ENCODE measurements around the gene BORCS6. TPM values are rescaled to one million over a fixed set of nuclear protein-coding genes. Genes with fewer than 3 reads are reported as not detected.

The BORCS6 gene
- total RNA-seq, 1 experiment from 2014 or later = 7.3 TPM

DNA sequence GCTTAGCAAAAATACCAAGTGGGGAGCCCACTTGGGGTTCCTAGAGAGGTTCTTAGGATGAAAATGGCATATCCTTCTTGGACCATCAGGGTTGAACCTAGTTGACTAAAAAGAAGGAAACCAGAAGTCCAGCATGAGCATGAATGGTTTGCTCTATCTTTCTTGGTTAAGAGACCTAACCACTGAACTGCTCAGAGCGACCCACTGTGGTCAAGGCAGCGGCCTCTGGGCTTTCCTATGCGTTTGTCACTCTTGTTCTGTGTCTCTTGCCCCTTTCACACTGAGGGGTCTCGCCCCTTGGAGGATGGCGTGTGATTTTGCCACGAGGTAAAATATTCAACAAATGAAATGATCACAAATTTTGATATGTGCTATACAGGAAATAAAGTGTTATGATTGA lies 526 bp upstream of the BORCS6 start:
- Histone ChIP-seq H3K79me2 (ENCODE audit: low read length) (peaks cover 16% of the 10 kb centered on the region), H3K9ac (ENCODE audit: low read length) (no peak overlapping the region), H2AFZ (ENCODE audit: low read length) (peak overlapping the region; percentile 78), H3K4me2 (ENCODE audit: low read length) (peak overlapping the region; percentile 80), H3K27ac (ENCODE audit: low read length) (no peak overlapping the region), H3F3A (ENCODE audit: low read length, unreplicated experiment) (no peaks in the 10 kb centered on the region), H3K9me2 (replicated peaks; ENCODE audit: low read length) (no peaks in the 10 kb centered on the region), H3K27me3 (ENCODE audit: low read length) (no peaks in the 10 kb centered on the region), H3K4me1 (ENCODE audit: insufficient read depth, low read length) (peaks cover 19% of the 10 kb centered on the region), H3K36me3 (ENCODE audit: low read depth, low read length) (no peaks in the 10 kb centered on the region), H3K9me3 (ENCODE audit: low read length) (no peaks in the 10 kb centered on the region), H4K20me1 (ENCODE audit: low read length) (no peaks in the 10 kb centered on the region), H3K4me3 (ENCODE audit: low read length) (peak overlapping the region; percentile 58)
- ATAC-seq = no peak
- ChIA-PET POLR2A (ENCODE audit: unreplicated experiment) (interaction anchor here (0.6 to 1.1 kb wide), 4 partner anchors 9 to 335 kb away, joined by 3 to 17 read pairs (median 8); no protein-coding TSS in a partner anchor), CTCF (no interaction called here)
- DNase-seq = no peak
- BruUV-seq (replicated peaks) = no TSS peak
- intact Hi-C loops (cut with micrococcal nuclease) = no loop called here
- TF ChIP-seq, protein P1, sequence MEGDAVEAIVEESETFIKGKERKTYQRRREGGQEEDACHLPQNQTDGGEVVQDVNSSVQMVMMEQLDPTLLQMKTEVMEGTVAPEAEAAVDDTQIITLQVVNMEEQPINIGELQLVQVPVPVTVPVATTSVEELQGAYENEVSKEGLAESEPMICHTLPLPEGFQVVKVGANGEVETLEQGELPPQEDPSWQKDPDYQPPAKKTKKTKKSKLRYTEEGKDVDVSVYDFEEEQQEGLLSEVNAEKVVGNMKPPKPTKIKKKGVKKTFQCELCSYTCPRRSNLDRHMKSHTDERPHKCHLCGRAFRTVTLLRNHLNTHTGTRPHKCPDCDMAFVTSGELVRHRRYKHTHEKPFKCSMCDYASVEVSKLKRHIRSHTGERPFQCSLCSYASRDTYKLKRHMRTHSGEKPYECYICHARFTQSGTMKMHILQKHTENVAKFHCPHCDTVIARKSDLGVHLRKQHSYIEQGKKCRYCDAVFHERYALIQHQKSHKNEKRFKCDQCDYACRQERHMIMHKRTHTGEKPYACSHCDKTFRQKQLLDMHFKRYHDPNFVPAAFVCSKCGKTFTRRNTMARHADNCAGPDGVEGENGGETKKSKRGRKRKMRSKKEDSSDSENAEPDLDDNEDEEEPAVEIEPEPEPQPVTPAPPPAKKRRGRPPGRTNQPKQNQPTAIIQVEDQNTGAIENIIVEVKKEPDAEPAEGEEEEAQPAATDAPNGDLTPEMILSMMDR (conservative IDR thresholded peaks at IDR 0.05; ENCODE audit: low read depth, low read length) = no peak
- TF ChIP-seq EZH2phosphoT487 (IDR thresholded peaks at IDR 0.05; ENCODE audit: borderline replicate concordance, low read length) (no peak), EZH2 (IDR thresholded peaks at IDR 0.05; ENCODE audit: low read length, unreplicated experiment) (no peak)

DNA sequence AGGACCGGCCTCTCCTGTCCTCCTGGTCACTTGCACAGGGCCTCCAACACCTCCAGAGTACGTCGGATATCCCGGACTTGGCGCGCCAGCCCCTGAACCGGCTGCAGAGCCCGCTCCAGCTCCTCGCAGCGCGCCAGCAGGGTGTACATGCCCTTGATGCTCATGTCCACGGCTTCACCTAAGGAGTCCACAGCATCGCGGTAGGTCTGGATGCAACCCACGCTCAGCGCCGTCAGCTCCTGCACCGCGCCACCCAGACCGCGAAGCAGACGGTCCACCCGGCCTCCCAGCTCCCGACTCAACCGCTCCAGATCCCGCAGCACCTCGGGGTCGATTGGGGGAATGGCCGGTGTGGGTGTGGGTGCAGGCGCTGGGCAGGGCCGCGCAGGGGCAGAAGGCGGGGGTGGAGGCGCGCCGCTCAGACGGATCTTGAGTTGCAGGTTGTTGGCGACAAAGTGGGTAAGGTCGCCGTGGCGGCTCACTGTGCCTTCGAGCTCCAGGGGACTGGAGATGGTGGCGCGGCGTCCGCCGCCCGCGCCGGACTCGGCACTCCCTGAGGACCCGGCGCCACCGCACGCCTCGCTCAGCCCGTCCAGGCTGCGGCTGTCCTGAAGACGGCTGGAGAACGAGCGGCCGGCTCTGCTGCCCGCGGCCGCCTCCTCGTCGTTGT lies 804 bp downstream of the BORCS6 start:
- H3K79me2 ChIP-seq (ENCODE audit: low read length) = peaks cover 16% of the 10 kb centered on the region
- CTCF ChIA-PET = no interaction called here

DNA sequence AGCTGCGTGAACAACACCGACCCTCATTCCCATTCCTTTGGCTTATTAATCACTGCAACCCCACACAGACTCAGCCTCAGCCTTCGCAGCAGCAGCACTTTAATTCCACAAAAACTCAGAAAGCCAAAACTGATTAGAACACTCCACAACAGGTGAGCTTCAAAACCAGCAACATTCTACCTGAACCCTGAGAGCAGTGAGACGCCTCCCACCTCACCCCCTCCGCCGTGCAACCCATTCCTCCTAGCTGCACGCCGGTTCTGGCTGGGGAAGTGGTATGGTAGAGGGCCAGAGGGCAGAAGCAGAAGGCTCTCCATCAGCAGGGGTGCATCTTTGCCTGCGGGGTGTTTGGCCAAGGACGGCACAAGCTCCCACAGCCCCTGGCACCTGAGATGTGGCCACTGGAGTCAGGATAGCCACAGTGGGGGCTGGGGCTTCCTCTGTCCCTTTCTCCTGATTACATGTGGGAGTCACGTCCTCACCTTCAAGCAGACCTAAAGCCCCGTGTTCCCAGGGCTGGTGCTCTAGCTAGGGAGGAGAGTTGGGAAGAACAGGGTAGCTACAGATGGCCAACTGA lies 1.6 kb downstream of the BORCS6 start:
- BruUV-seq (replicated peaks) = no TSS peak
- H3K36me3 ChIP-seq (ENCODE audit: low read depth, low read length) = no peaks in the 10 kb centered on the region
- intact Hi-C loops (cut with micrococcal nuclease) = no loop called here

More for the DNA sequence above, 804 bp downstream of the BORCS6 start:
- Histone ChIP-seq H3K9ac (ENCODE audit: low read length) (peak overlapping the region; percentile 68), H3K9me3 (ENCODE audit: low read length) (no peaks in the 10 kb centered on the region), H3K4me2 (ENCODE audit: low read length) (peak overlapping the region; percentile 89), H3K27me3 (ENCODE audit: low read length) (no peaks in the 10 kb centered on the region), H2AFZ (ENCODE audit: low read length) (peak overlapping the region; percentile 77), H3K27ac (ENCODE audit: low read length) (peak overlapping the region; percentile 58), H3K4me1 (ENCODE audit: insufficient read depth, low read length) (peaks cover 19% of the 10 kb centered on the region), H3K36me3 (ENCODE audit: low read depth, low read length) (no peaks in the 10 kb centered on the region), H4K20me1 (ENCODE audit: low read length) (no peaks in the 10 kb centered on the region), H3K4me3 (ENCODE audit: low read length) (peak overlapping the region; percentile 84), H3F3A (ENCODE audit: low read length, unreplicated experiment) (no peaks in the 10 kb centered on the region), H3K9me2 (replicated peaks; ENCODE audit: low read length) (no peaks in the 10 kb centered on the region)
- DNase-seq (no peak), ATAC-seq (no peak)
- no peak for TF ChIP-seq EZH2 (IDR thresholded peaks at IDR 0.05; ENCODE audit: low read length, unreplicated experiment)
- POLR2A ChIA-PET (ENCODE audit: unreplicated experiment) = no interaction called here
- intact Hi-C loops (cut with micrococcal nuclease) = no loop called here
- no TSS peak for BruUV-seq (replicated peaks)

More for the DNA sequence above, 1.6 kb downstream of the BORCS6 start:
- CTCF ChIA-PET = interaction anchor here (0.5 to 0.7 kb wide), 2 partner anchors 11 to 12 kb away, joined by 3 to 4 read pairs; no protein-coding TSS in a partner anchor
- Histone ChIP-seq H4K20me1 (ENCODE audit: low read length) (no peaks in the 10 kb centered on the region), H3K4me3 (ENCODE audit: low read length) (peak overlapping the region; percentile 84), H3K9ac (ENCODE audit: low read length) (peak overlapping the region; percentile 68), H3K4me1 (ENCODE audit: insufficient read depth, low read length) (peaks cover 19% of the 10 kb centered on the region), H3K9me3 (ENCODE audit: low read length) (no peaks in the 10 kb centered on the region), H3K9me2 (replicated peaks; ENCODE audit: low read length) (no peaks in the 10 kb centered on the region), H3K79me2 (ENCODE audit: low read length) (peaks cover 16% of the 10 kb centered on the region), H3F3A (ENCODE audit: low read length, unreplicated experiment) (no peaks in the 10 kb centered on the region), H3K27me3 (ENCODE audit: low read length) (no peaks in the 10 kb centered on the region), H2AFZ (ENCODE audit: low read length) (peak overlapping the region; percentile 77; the same call in 1 of the 2 replicates), H3K4me2 (ENCODE audit: low read length) (peak overlapping the region; percentile 89), H3K27ac (ENCODE audit: low read length) (peak overlapping the region; percentile 58)
- DNase-seq (no peak), ATAC-seq (no peak)
- POLR2A ChIA-PET (ENCODE audit: unreplicated experiment) = interaction anchor here (0.6 kb wide), 1 partner anchor 13 kb away, joined by 4 read pairs; no protein-coding TSS in a partner anchor
- TF ChIP-seq EZH2 (IDR thresholded peaks at IDR 0.05; ENCODE audit: low read length, unreplicated experiment) = no peak

Data from PC-3 (cell line).